Psoas muscle (tissue), 8 donors: ENCODE measurements around the gene PRICKLE1. TPM values are rescaled to one million over a fixed set of nuclear protein-coding genes. Genes with fewer than 3 reads are reported as not detected.

Source experiments
- ATAC-seq, 4 donors: fragments of 200-7000 bp; cut with Tn5 transposase; one replicate each; pipeline ENCODE4 v1.9.1; 2020; ENCODE audit warnings: moderate library complexity in 3 of 4, mild to moderate bottlenecking in 2 of 4
- DNase-seq, 2 donors: peaks; one replicate each; pipeline ENCODE4 v3.0.0-alpha.2; 2020
- H3K27ac ChIP-seq: fragments of 200-600 bp; one replicate; pipeline ENCODE4 v1.8.0; 2022
- H3K27me3 ChIP-seq, 3 donors: fragments of 200-600 bp in 1 of 3; one replicate each; pipeline versions ENCODE4 v1.6.1 to v1.8.0; 2013 to 2022; ENCODE audit warnings: low read length in 2 of 3, mild to moderate bottlenecking in 2 of 3, moderate library complexity in 1 of 3; ENCODE audit not compliant: insufficient read depth in 3 of 3
- H3K36me3 ChIP-seq, 2 donors: fragments of 200-600 bp in 1 of 2; one replicate each; pipeline versions ENCODE4 v1.6.1 to v1.8.0; 2013 to 2022; ENCODE audit warnings: low read depth in 1 of 2, mild to moderate bottlenecking in 1 of 2, moderate library complexity in 1 of 2; ENCODE audit not compliant: insufficient read depth in 1 of 2
- H3K4me1 ChIP-seq: fragments of 200-600 bp; one replicate; pipeline ENCODE4 v1.8.0; 2022
- H3K4me3 ChIP-seq: fragments of 200-600 bp; one replicate; pipeline ENCODE4 v1.8.0; 2022; ENCODE audit warnings: mild to moderate bottlenecking
- H3K9me3 ChIP-seq: fragments of 200-600 bp; one replicate; pipeline ENCODE4 v1.8.0; 2022
- WGBS, 3 donors: extraction: QIAGEN DNeasy Blood & Tissue Kit; methylation state at CpG; one replicate each; pipeline versions ENCODE4 v1.1.6 to v1.1.7; 2013; 5-methylcytosine and 5-hydroxymethylcytosine counted together
- intact Hi-C, 2 donors: fragments of 100-400 bp; cut with DNase I; formaldehyde crosslinking; loops; one replicate each; pipeline versions ENCODE4 v1.11.0 to v1.14.2; 2022
- polyA plus RNA-seq, 3 donors: library from polyadenylated mRNA; stranded (reverse); fragments of 200-250 nt; gene quantifications; one replicate each; pipeline ENCODE4 v1.2.3, GENCODE V29; 2013
- total RNA-seq, 4 donors: library from RNA; stranded (reverse); fragmentation: NEBNext Ultra II Directional in 2 of 4; extraction: Animal tissue kit (Norgen Biotek cat#: 25700) in 2 of 4; gene quantifications; one replicate each; pipeline versions ENCODE4 v1.2.1 to v1.2.4, GENCODE V29; 2021 to 2023
- TF ChIP-seq, protein P1 (sequence below): fragments of 200-600 bp; IDR thresholded peaks from one replicate; pipeline ENCODE4 v1.8.0; 2022; ENCODE audit warnings: antibody characterized with exemption
- donor health status: healthy with polysubstance abuse.
- donor health status: DM: no; HTN: no; CAD: no; lungs with moderate emphysema.
- donor health status: Bipolar disorder and iron deficiency.
- donor health status: healthy.
- donor health status: DM: yes; HTN: yes; CAD: no.
- donor health status: DM: no; HTN: no; CAD: no.
- donor health status: DM: no; HTN: no; CAD: no.
- donor health status: DM: yes; HTN: yes; CAD: no.

Gene PRICKLE1
- total and polyA plus RNA-seq, 7 donors, result 0.37 to 7.6 (median 1.7) TPM

DNA sequence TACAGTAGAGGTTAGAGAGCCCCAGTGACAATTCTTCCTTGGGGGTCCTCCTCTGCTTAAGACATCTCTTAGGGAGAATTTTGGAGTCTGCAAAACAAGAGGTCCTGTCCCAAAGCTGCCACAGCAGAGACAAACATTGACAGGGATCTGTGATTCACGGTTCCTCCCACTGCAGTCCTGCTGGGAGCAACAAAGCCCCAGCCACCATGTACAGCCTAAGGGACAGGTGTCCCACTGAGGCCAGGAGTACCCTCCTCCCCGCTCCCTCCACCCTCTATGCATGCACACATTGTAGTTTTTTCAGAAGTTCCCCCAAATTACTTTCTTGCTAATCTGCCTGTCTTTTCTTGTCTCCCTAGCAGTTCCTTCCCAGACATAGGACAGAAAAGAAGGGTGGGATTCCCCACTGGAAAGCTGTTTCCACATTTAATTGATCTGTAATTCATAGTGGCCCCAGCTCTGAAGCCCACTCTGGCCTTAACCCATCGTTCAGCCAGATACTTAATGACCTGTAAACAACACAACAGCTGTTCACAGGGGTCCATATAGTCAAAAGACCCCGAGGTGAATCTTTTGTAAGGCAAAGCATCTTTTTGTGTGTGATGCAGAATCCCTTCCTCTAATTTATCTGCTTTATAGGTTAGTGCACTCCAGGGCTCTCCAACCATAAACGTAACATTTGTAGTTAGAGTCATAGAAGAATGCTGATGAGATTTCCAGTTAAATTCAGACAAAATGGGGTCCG is 13.9 kb upstream of the PRICKLE1 start:
- TF ChIP-seq, protein P1, sequence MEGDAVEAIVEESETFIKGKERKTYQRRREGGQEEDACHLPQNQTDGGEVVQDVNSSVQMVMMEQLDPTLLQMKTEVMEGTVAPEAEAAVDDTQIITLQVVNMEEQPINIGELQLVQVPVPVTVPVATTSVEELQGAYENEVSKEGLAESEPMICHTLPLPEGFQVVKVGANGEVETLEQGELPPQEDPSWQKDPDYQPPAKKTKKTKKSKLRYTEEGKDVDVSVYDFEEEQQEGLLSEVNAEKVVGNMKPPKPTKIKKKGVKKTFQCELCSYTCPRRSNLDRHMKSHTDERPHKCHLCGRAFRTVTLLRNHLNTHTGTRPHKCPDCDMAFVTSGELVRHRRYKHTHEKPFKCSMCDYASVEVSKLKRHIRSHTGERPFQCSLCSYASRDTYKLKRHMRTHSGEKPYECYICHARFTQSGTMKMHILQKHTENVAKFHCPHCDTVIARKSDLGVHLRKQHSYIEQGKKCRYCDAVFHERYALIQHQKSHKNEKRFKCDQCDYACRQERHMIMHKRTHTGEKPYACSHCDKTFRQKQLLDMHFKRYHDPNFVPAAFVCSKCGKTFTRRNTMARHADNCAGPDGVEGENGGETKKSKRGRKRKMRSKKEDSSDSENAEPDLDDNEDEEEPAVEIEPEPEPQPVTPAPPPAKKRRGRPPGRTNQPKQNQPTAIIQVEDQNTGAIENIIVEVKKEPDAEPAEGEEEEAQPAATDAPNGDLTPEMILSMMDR, result no peak
- Histone ChIP-seq H3K4me1 (no peaks in the 10 kb centered on the region), H3K4me3 (no peak overlapping the region), H3K27me3 (no peaks in the 10 kb centered on the region), H3K36me3 (no peaks in the 10 kb centered on the region), H3K9me3 (no peaks in the 10 kb centered on the region), H3K27ac (no peak overlapping the region)
- no peak for DNase-seq
- intact Hi-C loops, result no loop called here
- WGBS, 3 donors, result 58 to 65% (median 64%) methylated on average over 6 of the region's 6 CpGs
- no peak for ATAC-seq

DNA sequence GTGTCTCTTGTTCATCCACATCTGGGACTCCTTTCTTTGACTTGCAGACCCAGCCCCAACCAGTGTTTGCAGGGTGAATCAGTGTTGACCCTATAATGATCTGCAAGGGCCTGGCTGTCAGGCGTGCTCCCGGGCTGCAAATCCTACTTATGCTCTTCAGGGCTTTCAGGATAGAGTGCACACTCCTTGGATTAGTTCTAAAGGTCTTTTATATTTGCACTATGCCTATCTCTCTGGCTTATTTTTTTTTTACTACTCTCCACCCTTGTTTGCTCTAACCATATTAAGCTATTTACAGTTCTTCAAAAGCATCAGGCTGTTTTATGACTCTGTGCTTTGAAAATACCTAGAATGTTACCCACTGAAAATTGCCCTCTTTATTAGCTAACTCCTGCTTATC is 4.3 kb upstream of the PRICKLE1 start:
- H3K27ac ChIP-seq, result no peak overlapping the region
- no peak for ATAC-seq
- TF ChIP-seq, protein P1, result no peak
- DNase-seq, result no peak
- H3K4me3 ChIP-seq, result no peak overlapping the region
- no peaks in the 10 kb centered on the region for H3K9me3 ChIP-seq
- H3K36me3 ChIP-seq, result no peaks in the 10 kb centered on the region
- H3K4me1 ChIP-seq, result no peaks in the 10 kb centered on the region
- no peaks in the 10 kb centered on the region for H3K27me3 ChIP-seq
- 80 to 89% (median 83%) methylated on average over 2 of the region's 2 CpGs for WGBS, 3 donors
- intact Hi-C loops, result loop anchor here in 1 of 2 donors (5.0 kb wide), 2 partner anchors 693 to 743 kb away; no protein-coding TSS in a partner anchor

DNA sequence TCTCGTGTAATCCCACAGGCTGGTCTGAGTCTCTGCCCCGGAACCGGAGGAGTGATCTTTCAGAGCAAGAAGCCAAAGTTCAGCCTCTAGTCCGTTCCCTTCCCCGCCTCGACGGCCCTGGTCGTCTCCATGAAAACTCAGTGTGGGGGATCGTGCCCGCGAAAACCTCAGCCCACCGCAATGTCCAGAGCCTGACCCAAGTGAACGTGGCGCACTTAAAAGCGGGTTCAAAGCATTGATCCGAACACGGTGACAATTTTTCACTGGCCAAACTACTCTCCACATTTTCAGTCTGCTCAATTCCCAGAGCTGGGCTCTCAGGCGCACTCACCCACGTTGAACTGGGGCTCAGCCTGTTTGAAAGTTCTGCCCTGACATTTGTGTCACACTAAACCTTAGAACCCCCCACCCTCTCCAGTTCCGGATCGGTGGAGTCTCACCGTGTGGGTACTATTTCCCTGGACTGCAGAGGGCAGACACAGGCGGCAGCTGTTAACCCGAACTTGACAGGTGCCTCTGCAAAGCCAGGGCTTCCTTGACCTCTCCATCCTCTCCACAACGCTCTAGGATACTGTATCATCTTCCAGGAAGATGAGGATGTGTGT is 886 bp upstream of the PRICKLE1 start:
- H3K27ac ChIP-seq, result peak overlapping the region; percentile 30
- H3K27me3 ChIP-seq, result no peaks in the 10 kb centered on the region
- DNase-seq, result peak; percentile 39 to 62
- TF ChIP-seq, protein P1, result no peak
- intact Hi-C loops, result loop anchor here in 1 of 2 donors (5.0 kb wide), 2 partner anchors 697 to 747 kb away; no protein-coding TSS in a partner anchor
- peak; percentile 14 to 62 (median 40) for ATAC-seq
- WGBS, 3 donors, result 0 to 2% (median 2%) methylated on average over 25 of the region's 25 CpGs
- H3K4me1 ChIP-seq, result peaks cover 6% of the 10 kb centered on the region
- peak overlapping the region; percentile 92 for H3K4me3 ChIP-seq
- no peaks in the 10 kb centered on the region for H3K36me3 ChIP-seq
- no peaks in the 10 kb centered on the region for H3K9me3 ChIP-seq

DNA sequence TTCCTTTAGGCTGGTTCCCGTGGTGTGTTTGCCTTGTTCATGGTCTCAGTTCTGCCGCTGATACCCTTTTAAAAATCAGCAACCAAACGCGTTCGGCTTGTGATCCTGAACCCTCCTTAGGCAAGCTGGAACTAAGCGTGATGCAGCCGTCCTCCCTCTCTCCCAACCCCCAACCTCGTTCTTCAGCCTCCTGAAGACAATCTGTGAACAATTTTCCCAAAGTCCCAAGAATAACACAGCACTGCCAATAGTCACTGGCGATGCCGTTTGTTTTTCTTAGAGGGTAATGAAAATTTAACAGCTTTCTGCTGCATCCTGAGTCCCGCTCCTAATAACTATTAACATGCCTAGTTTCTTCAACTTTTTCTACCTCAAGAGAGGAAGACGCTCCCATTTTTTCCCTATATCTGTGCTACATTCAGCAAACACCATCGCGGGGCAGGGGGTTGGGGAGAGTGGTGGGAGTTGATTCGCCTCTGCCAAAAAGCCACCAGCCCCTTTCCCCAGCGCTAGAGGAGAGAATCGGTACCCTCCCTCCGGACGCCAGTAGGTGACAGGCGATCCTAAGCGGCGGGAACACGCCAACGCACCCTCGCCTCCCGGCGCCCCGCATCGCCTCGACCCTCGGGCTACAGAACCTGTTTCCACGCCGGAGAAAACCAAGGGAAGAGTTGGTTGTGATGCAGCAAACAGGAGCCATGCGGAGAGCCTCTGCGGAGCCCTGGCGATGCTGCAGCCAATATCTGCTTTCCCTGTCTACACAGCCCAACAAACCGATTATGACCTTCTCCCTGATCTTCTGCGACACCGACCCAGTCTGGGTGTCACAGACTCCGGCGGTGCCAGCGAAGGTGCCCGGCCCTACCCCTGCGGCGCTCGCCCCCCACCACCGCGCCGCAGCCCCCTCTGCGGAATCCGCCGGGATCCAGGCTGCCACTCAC is 752 bp downstream of the PRICKLE1 start:
- intact Hi-C loops, result loop anchor here in 1 of 2 donors (10.0 kb wide), 1 partner anchor 156 kb away; no protein-coding TSS in a partner anchor
- peak; percentile 58 to 74 (median 64) for ATAC-seq

More for the DNA sequence above, 752 bp downstream of the PRICKLE1 start:
- Histone ChIP-seq H3K4me3 (peak overlapping the region; percentile 92), H3K4me1 (peaks cover 11% of the 10 kb centered on the region), H3K9me3 (no peaks in the 10 kb centered on the region), H3K27ac (peak overlapping the region; percentile 53), H3K36me3 (no peaks in the 10 kb centered on the region), H3K27me3 (no peaks in the 10 kb centered on the region)
- DNase-seq, result peak; percentile 38 to 69
- TF ChIP-seq, protein P1, result peak; percentile 52
- WGBS, 3 donors, result 2 to 9% (median 4%) methylated on average over 45 to 52 of the region's 52 CpGs
